ENCODE results near the gene CTDSPL. TPM values are rescaled to one million over a fixed set of nuclear protein-coding genes. Genes with fewer than 3 reads are reported as not detected.
"Not testable (repeated sequence)": the region's sequence is repeated elsewhere in the genome, so short reads cannot be mapped to it uniquely, and the experiment has no call there.

Gene CTDSPL, protein sequence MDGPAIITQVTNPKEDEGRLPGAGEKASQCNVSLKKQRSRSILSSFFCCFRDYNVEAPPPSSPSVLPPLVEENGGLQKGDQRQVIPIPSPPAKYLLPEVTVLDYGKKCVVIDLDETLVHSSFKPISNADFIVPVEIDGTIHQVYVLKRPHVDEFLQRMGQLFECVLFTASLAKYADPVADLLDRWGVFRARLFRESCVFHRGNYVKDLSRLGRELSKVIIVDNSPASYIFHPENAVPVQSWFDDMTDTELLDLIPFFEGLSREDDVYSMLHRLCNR
- polyA plus RNA-seq (ENCODE audit: insufficient read length), result 36.3 TPM

GRCh38 chr3:37861620-37862041, at the start of gene CTDSPL:
Gene CTDSPL (plus strand): TSS chr3:37861880. CDS start chr3:37862200, 320 bp downstream.
- DNase-seq, result peak; percentile 62

DNA sequence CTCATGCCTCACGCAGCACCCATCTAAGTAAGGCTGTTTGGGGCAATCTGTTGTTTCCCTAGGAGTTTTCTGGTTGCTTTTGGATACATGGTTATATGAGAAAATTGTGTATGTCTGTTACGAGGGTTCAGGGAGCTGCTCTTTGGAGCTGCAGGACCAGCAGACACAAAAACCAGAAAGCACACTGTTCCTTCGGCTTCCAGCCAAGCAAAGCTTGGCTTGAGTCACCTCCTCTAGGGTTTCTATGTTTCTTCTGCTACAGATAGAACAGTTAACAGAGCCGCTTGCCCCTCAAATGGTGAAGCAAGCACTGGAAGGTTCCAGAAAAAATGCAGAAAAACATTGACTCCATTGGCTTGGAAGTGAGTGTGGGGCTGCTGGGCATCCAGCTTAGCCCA, 49.2 kb upstream of the CTDSPL start:
- peak; percentile 57 for DNase-seq

DNA sequence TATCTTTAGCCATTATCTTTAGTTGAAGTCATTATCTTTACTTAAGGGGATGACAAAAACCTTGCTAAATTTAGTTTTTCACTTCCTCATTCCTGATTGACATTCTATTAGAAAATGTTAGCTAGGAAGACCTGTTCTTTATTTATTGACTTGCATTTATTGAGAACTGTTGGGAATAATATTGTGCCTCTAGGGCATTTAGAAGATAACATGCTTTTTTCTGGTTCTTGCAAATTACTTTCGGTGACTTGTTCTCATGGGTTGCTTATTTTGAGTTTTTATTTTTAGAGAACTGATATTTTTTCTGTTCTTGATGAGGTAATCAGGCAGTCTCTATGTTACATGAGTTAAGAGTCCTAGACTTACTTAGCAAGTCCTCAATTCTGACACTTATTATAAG, 48.3 kb upstream of the CTDSPL start:
- no peak for DNase-seq

GRCh38 chr3:37814547-37814946, 47.1 kb upstream of the CTDSPL start:
- no peak for DNase-seq

GRCh38 chr3:37815156-37815555, 46.5 kb upstream of the CTDSPL start:
- not testable (repeated sequence) for DNase-seq

DNA sequence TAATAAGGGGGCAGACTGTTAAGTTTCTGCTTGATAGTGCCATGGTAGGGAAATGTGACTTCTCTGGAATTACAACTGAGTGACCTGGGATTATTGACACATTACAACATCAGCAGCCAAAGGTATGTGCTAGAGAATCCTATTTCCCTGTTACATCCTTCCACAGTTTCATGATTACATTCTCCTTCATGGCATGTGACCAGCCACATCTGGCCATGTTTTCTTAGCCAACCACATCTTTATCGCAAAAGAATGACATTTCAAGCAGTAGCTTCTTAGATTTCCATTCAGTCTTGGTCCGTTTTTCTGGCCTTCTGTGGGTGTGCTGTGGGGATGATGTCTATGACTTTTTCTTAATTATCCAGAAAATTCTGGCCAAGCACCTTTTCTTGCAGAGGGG, 45.4 kb upstream of the CTDSPL start:
- DNase-seq, result no peak

DNA sequence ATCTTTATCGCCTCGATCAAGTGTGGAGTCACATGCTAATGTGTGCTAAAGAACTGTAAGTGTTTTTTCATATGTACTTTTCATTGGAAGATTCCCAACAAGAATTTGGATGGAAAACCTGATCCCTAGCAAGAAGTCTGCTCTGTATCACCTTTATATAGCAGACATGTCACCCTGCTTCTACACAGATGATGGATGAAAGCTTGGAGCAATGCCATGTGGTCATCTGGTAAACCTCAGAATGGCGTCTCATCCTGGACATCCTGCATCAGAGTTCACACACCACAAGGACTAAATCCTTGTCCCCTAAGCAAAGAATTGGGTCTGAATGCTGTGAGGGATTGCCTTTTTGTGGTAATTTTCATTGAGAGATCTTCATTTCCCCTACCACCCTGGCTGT, 42.1 kb upstream of the CTDSPL start:
- no peak for DNase-seq

GRCh38 chr3:37820286-37820685, 41.4 kb upstream of the CTDSPL start:
- no peak for DNase-seq

DNA sequence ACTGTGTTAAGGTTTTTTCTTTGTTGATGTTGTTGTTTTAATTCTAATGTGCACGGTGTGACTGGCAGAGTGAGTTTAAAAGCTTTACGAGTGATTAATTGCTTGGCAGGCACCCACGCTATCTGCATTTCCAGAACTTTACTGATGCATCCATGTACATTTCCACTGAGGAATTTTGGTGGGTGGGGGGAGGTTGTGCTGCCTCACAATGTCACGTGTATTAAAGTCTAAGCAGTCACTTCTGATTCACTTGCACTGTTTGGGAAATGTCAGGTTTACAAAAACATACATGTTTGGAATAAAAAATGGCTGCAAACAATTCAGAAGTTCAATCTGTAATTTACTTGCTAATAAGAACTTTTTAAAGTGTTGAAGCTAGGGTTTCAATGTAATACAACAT, 38.5 kb upstream of the CTDSPL start:
- no peak for DNase-seq

- no peak for DNase-seq
Observed at GRCh38 chr3:37824090-37824953, 37.4 kb upstream of the CTDSPL start.

GRCh38 chr3:37824954-37825328, 36.7 kb upstream of the CTDSPL start:
- DNase-seq, result no peak

DNA sequence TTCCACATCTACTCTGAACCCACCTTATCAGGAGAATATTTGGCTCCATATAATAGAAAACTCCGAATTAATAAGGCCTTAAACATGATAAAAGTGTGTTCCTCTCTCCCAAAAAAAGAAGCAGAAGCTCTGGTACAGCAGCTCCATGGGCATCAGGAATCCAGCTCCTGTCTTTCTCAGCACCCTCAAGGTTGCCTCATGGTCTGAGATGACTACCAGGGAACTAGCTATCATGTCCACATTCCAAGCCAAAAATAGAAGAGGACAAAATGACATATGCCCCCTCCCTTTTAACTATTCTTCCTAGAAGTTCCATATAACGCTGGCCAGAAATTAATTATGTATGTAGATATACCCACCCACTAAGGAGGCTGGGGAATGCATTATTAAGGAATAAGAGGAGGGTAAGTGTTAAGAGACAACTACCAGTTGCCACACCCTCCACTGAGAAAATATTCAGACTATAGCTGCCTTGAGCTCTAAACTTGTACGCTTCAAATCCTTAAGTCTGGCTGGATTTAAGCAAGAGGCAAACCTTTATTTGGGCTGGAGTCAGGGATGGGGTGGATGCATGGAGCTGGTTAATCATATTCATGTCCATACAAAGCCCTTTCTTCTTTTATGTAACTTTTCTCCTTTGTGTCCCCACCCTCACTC, 35.8 kb upstream of the CTDSPL start:
- no peak for DNase-seq

- no peak for DNase-seq
Observed at GRCh38 chr3:37826502-37826901, 35.2 kb upstream of the CTDSPL start.

DNA sequence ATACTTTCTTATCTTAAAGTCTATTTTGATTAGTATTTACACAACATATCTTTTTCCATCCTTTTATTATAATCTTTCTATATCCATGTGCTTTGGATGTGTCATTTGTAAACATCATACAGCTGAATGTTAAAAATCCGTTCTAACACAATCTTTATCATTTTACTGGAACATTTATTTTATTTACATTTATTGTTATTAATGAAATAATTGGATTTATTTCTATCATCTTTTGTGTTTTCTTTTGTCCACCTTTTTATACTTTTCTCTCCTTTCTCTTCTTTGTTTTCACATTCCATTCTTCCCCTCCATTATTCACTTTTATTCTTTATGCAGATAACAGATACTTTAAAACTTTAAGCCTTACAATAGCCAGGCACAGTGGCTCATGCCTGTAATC, 34.7 kb upstream of the CTDSPL start:
- DNase-seq, result no peak

GRCh38 chr3:37832480-37832879, 29.2 kb upstream of the CTDSPL start:
- no peak for DNase-seq

- no peak for DNase-seq
Observed at GRCh38 chr3:37833302-37834186, 28.1 kb upstream of the CTDSPL start.

DNA sequence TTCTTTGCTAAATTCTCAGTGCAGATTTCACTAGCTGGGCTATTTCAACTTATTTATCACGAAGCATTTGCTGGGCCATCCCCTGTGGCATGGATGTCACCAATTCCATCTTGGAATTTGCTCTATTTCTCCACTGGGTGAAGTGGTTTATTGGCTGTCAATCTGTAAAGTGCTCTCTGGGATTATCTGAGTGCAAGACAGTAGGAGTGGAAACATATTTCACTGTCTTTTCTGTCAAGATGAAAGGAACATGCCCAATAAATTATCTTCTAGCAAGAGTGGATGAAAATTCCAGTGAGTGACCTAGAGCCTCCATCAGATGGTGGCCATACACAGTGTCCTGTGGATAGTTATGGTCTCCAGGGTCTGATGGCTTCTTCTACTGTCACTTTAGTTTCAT, 25.1 kb upstream of the CTDSPL start:
- DNase-seq, result no peak

DNA sequence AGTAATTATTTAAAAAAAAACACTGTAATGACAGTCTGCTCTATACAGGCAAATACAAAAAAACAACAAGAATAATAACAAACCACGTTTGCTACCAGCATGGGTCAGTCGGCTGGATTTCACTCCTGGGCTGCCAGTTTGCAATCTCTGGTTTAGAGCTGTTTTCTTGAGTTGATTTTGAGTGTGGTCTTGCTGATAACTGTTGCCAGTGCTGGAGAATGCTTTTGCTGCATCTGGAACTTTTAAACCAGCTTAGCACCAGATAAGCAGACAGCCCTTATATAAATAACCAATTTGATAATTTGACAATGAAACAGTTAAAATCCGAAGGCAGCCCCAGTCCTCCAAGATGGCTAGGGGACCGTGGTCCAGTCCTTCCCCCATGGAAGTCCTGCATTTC, 14.0 kb upstream of the CTDSPL start:
- no peak for DNase-seq

- DNase-seq, result no peak
Observed at GRCh38 chr3:37849146-37849923, 12.3 kb upstream of the CTDSPL start.

DNA sequence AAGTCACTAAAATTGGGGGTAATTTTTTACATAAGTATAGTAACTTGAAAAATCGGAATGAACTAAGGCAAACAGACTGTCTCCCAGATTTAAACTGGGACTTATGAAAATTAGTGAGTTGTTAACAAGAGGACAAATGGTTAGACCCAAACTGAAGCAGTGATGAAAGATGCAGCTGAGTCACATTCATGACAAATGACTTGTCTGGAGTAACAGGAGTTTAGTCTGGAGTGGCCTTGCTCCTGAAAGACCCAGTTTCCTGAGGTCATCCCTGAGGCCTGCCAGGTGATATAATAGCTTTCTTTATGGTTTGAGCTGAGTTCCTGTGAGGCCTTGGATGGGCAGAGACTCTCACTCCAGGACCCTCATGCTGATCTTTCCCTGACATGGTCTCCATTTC, 9.6 kb upstream of the CTDSPL start:
- DNase-seq, result no peak

GRCh38 chr3:37852771-37853170, 8.9 kb upstream of the CTDSPL start:
- no peak for DNase-seq
